Measurements from ENCODE around the gene FBXL13. TPM values are rescaled to one million over a fixed set of nuclear protein-coding genes. Genes with fewer than 3 reads are reported as not detected.

FBXL13 gene
- total and polyA plus RNA-seq, 5 donors from 2014 or later, result 0.19 to 0.42 TPM; not detected in 3

- Mint-ChIP-seq H3K27me3 (no peaks in the 10 kb centered on the region), H3K4me1 (no peaks in the 10 kb centered on the region), H3K27ac (peak overlapping the region in 1 of 3 donors; percentile 13), H3K36me3 (no peaks in the 10 kb centered on the region), H3K4me3 (no peak overlapping the region), H3K9me3 (peaks cover 0 to 8% (median 0%) of the 10 kb centered on the region in 7 donors)
- DNase-seq (no peak), ATAC-seq (ENCODE audit: low read depth in 2 of 2) (no peak)
- no peak overlapping the region for H3K27ac ChIP-seq (ENCODE audit: insufficient read depth, low read length, poor library complexity, severe bottlenecking)
- H3K36me3 ChIP-seq (ENCODE audit: control insufficient read depth, insufficient read depth, low read length), result no peaks in the 10 kb centered on the region
- no peaks in the 10 kb centered on the region for H3K4me1 ChIP-seq (ENCODE audit: control insufficient read depth, insufficient read depth, low read length, poor library complexity, severe bottlenecking)
- no peaks in the 10 kb centered on the region for H3K27me3 ChIP-seq (ENCODE audit: control insufficient read depth, insufficient read depth, low read length)
- H3K9me3 ChIP-seq (ENCODE audit: control insufficient read depth in 2 of 2, low read length in 2 of 2), result no peaks in the 10 kb centered on the region
- H3K4me3 ChIP-seq (ENCODE audit: low read depth, low read length), result no peak overlapping the region
Measured at GRCh38 chr7:102860351-102860811, 214.2 kb downstream of the FBXL13 start.

DNA sequence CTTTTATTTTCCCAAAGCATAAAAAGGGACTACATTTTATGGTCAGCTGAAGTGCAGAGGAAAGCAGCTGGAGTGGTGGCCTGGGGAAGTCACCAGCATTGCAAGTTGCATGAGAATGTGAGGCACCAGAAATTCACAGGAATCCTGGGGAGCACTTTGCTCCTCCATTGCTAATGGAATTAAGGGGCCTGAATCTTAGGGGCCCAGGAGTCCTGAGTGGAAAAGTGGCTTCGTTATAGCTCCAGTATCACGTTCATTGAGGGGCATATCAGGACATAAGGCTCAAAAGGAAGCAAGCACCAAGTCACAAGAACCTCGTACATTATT, 214.8 kb downstream of the FBXL13 start:
- no peak for ATAC-seq (ENCODE audit: low read depth in 2 of 2)
- H3K9me3 ChIP-seq (ENCODE audit: control insufficient read depth in 2 of 2, low read length in 2 of 2), result no peaks in the 10 kb centered on the region
- H3K27ac Mint-ChIP-seq, result peak overlapping the region in 1 of 3 donors; percentile 13

DNA sequence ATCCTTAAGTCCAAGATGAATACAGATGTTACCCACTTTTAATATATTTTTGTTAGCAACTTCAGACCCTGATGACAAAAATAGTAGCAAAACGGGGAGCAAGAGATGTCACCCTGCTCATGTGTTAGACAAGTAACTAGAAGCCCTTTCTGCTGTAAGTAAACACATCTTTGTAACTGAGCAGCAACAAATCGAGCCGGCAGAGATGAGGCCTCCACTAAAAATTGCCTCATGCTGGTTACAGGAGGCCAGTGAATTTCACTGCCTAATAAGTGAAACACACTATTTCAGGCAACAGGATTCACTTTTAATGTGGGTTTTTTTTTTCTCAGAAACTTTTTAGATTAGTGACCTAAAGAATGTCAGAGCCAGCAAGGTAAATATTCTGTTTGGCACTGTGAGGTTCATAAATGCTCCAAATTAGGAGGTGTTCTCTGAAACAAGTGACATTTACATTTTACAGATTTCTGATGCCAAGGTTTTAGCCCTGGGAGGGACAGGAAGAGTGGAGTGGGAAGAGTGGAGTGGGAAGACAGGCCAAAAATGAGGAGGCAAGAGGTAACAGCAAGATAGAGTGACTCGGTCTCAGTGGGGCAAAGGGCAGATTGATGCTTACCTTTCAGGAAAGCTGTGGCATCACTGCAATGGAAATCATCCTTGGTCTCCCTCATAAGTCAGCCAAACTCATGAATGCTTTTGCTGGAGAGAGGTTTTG, 215.4 kb downstream of the FBXL13 start:
- no peaks in the 10 kb centered on the region for H3K4me1 Mint-ChIP-seq
- H3K27ac Mint-ChIP-seq, result peak overlapping the region in 1 of 3 donors; percentile 54
- H3K4me1 ChIP-seq (ENCODE audit: control insufficient read depth, insufficient read depth, low read length, poor library complexity, severe bottlenecking), result no peaks in the 10 kb centered on the region
- no peaks in the 10 kb centered on the region for H3K9me3 ChIP-seq (ENCODE audit: control insufficient read depth in 2 of 2, low read length in 2 of 2)
- no peak overlapping the region for H3K27ac ChIP-seq (ENCODE audit: insufficient read depth, low read length, poor library complexity, severe bottlenecking)
- no peaks in the 10 kb centered on the region for H3K27me3 Mint-ChIP-seq
- no peak overlapping the region for H3K4me3 Mint-ChIP-seq
- H3K4me3 ChIP-seq (ENCODE audit: low read depth, low read length), result no peak overlapping the region
- H3K36me3 ChIP-seq (ENCODE audit: control insufficient read depth, insufficient read depth, low read length), result no peaks in the 10 kb centered on the region
- DNase-seq (no peak), ATAC-seq (ENCODE audit: low read depth in 2 of 2) (no peak)
- no peaks in the 10 kb centered on the region for H3K36me3 Mint-ChIP-seq
- no peaks in the 10 kb centered on the region for H3K27me3 ChIP-seq (ENCODE audit: control insufficient read depth, insufficient read depth, low read length)
- peaks cover 0 to 8% (median 0%) of the 10 kb centered on the region in 7 donors for H3K9me3 Mint-ChIP-seq

More for the DNA sequence above, 214.8 kb downstream of the FBXL13 start:
- H3K27me3 ChIP-seq (ENCODE audit: control insufficient read depth, insufficient read depth, low read length), result no peaks in the 10 kb centered on the region
- no peaks in the 10 kb centered on the region for H3K4me1 Mint-ChIP-seq
- DNase-seq, result no peak
- no peaks in the 10 kb centered on the region for H3K27me3 Mint-ChIP-seq
- H3K27ac ChIP-seq (ENCODE audit: insufficient read depth, low read length, poor library complexity, severe bottlenecking), result no peak overlapping the region
- H3K36me3 Mint-ChIP-seq, result no peaks in the 10 kb centered on the region
- H3K4me3 Mint-ChIP-seq, result no peak overlapping the region
- H3K4me3 ChIP-seq (ENCODE audit: low read depth, low read length), result no peak overlapping the region
- H3K9me3 Mint-ChIP-seq, result peaks cover 0 to 8% (median 0%) of the 10 kb centered on the region in 7 donors
- H3K4me1 ChIP-seq (ENCODE audit: control insufficient read depth, insufficient read depth, low read length, poor library complexity, severe bottlenecking), result no peaks in the 10 kb centered on the region
- no peaks in the 10 kb centered on the region for H3K36me3 ChIP-seq (ENCODE audit: control insufficient read depth, insufficient read depth, low read length)

DNA sequence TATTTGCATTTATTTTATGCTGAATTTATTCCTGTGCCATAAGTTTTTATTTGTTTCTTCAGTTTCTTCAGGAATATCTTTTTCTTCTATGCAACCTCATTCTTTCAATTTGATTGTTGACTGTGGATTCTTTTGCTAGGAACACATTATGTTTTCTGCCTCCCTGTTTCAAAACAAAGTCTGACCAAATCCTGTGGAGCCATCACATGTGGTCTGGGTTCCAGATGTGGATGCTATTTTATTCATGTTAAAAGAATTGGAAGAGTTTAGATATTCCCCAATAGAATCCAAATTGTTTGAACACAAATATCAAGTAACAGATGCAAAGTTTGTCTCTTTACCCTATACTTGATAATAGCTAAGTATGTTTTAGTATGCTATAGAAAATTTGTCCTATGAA, 218.6 kb downstream of the FBXL13 start:
- Mint-ChIP-seq H3K36me3 (peaks cover 15% of the 10 kb centered on the region), H3K27me3 (peaks cover 8% of the 10 kb centered on the region), H3K4me3 (no peak overlapping the region), H3K4me1 (no peaks in the 10 kb centered on the region), H3K27ac (no peak overlapping the region), H3K9me3 (peaks cover 2 to 14% (median 3%) of the 10 kb centered on the region in 7 donors)
- H3K4me1 ChIP-seq (ENCODE audit: control insufficient read depth, insufficient read depth, low read length, poor library complexity, severe bottlenecking), result no peaks in the 10 kb centered on the region
- H3K4me3 ChIP-seq (ENCODE audit: low read depth, low read length), result no peak overlapping the region
- no peaks in the 10 kb centered on the region for H3K27me3 ChIP-seq (ENCODE audit: control insufficient read depth, insufficient read depth, low read length)
- H3K27ac ChIP-seq (ENCODE audit: insufficient read depth, low read length, poor library complexity, severe bottlenecking), result no peak overlapping the region
- H3K9me3 ChIP-seq (ENCODE audit: control insufficient read depth in 2 of 2, low read length in 2 of 2), result no peaks in the 10 kb centered on the region
- ATAC-seq (ENCODE audit: low read depth in 2 of 2) (no peak), DNase-seq (no peak)
- no peaks in the 10 kb centered on the region for H3K36me3 ChIP-seq (ENCODE audit: control insufficient read depth, insufficient read depth, low read length)

- peaks cover 15% of the 10 kb centered on the region for H3K36me3 Mint-ChIP-seq
- ATAC-seq (ENCODE audit: low read depth in 2 of 2) (no peak), DNase-seq (no peak)
- H3K4me3 Mint-ChIP-seq, result no peak overlapping the region
- peaks cover 8% of the 10 kb centered on the region for H3K27me3 Mint-ChIP-seq
- Histone ChIP-seq H3K36me3 (ENCODE audit: control insufficient read depth, insufficient read depth, low read length) (no peaks in the 10 kb centered on the region), H3K27ac (ENCODE audit: insufficient read depth, low read length, poor library complexity, severe bottlenecking) (no peak overlapping the region), H3K9me3 (ENCODE audit: control insufficient read depth in 2 of 2, low read length in 2 of 2) (no peaks in the 10 kb centered on the region), H3K27me3 (ENCODE audit: control insufficient read depth, insufficient read depth, low read length) (no peaks in the 10 kb centered on the region), H3K4me1 (ENCODE audit: control insufficient read depth, insufficient read depth, low read length, poor library complexity, severe bottlenecking) (no peaks in the 10 kb centered on the region), H3K4me3 (ENCODE audit: low read depth, low read length) (no peak overlapping the region)
- peaks cover 0 to 14% (median 2%) of the 10 kb centered on the region in 7 donors for H3K9me3 Mint-ChIP-seq
- no peak overlapping the region for H3K27ac Mint-ChIP-seq
- H3K4me1 Mint-ChIP-seq, result no peaks in the 10 kb centered on the region
Measured at GRCh38 chr7:102849538-102849937, 225.1 kb downstream of the FBXL13 start.

DNA sequence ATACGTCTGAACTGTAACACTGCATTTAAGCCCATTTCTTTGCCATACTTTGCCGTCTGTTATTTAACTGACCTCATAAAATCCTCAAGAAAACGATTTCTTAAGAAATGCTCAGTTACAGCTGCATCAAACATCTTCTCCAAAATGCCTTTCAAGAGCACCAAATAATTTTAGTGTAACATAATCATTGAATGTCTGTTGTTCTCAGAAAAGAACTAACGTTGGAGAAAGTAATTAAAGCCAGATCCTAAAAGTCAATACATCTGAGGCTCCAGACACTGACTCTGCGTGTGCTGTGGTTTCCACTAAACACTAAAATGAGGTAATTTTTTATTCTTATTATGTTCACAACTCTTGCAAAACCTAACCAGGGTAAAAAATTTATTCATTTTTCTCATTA, 225.5 kb downstream of the FBXL13 start:
- Mint-ChIP-seq H3K36me3 (peaks cover 15% of the 10 kb centered on the region), H3K9me3 (peaks cover 0 to 14% (median 2%) of the 10 kb centered on the region in 7 donors), H3K27ac (no peak overlapping the region), H3K27me3 (peaks cover 8% of the 10 kb centered on the region), H3K4me3 (no peak overlapping the region), H3K4me1 (no peaks in the 10 kb centered on the region)
- ATAC-seq (ENCODE audit: low read depth in 2 of 2) (no peak), DNase-seq (no peak)
- Histone ChIP-seq H3K9me3 (ENCODE audit: control insufficient read depth in 2 of 2, low read length in 2 of 2) (no peaks in the 10 kb centered on the region), H3K4me1 (ENCODE audit: control insufficient read depth, insufficient read depth, low read length, poor library complexity, severe bottlenecking) (no peaks in the 10 kb centered on the region), H3K27me3 (ENCODE audit: control insufficient read depth, insufficient read depth, low read length) (no peaks in the 10 kb centered on the region), H3K27ac (ENCODE audit: insufficient read depth, low read length, poor library complexity, severe bottlenecking) (no peak overlapping the region), H3K36me3 (ENCODE audit: control insufficient read depth, insufficient read depth, low read length) (no peaks in the 10 kb centered on the region), H3K4me3 (ENCODE audit: low read depth, low read length) (no peak overlapping the region)

GRCh38 chr7:102845346-102845745, 229.2 kb downstream of the FBXL13 start:
- DNase-seq (no peak), ATAC-seq (ENCODE audit: low read depth in 2 of 2) (no peak)
- H3K36me3 Mint-ChIP-seq, result peaks cover 11% of the 10 kb centered on the region
- H3K27me3 Mint-ChIP-seq, result no peaks in the 10 kb centered on the region
- Histone ChIP-seq H3K36me3 (ENCODE audit: control insufficient read depth, insufficient read depth, low read length) (no peaks in the 10 kb centered on the region), H3K4me3 (ENCODE audit: low read depth, low read length) (no peak overlapping the region), H3K27me3 (ENCODE audit: control insufficient read depth, insufficient read depth, low read length) (no peaks in the 10 kb centered on the region), H3K4me1 (ENCODE audit: control insufficient read depth, insufficient read depth, low read length, poor library complexity, severe bottlenecking) (peaks cover 3% of the 10 kb centered on the region), H3K27ac (ENCODE audit: insufficient read depth, low read length, poor library complexity, severe bottlenecking) (no peak overlapping the region), H3K9me3 (ENCODE audit: control insufficient read depth in 2 of 2, low read length in 2 of 2) (no peaks in the 10 kb centered on the region)
- peaks cover 0 to 2% (median 0%) of the 10 kb centered on the region in 4 donors for H3K4me1 Mint-ChIP-seq
- H3K27ac Mint-ChIP-seq, result no peak overlapping the region
- H3K4me3 Mint-ChIP-seq, result no peak overlapping the region
- H3K9me3 Mint-ChIP-seq, result no peaks in the 10 kb centered on the region

DNA sequence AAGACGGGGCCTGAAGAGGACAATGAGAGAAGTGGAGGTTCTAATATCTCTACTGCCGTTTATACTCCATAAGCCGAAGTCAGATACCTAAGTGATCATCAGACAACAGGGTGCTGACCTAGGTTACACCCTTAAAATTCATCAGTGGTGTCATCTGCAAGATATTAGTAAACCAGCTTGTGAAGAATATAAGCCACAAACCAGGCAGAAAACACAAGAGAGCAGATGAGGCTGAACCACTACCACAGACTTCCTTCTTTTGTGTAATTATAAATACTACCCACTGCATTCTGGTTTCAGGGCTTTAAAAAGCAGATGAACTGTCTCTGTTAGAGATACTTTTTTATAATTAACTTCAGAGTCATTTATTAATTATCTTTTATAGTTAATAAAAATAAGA, 230.7 kb downstream of the FBXL13 start:
- Histone ChIP-seq H3K27me3 (ENCODE audit: control insufficient read depth, insufficient read depth, low read length) (no peaks in the 10 kb centered on the region), H3K4me3 (ENCODE audit: low read depth, low read length) (no peak overlapping the region), H3K4me1 (ENCODE audit: control insufficient read depth, insufficient read depth, low read length, poor library complexity, severe bottlenecking) (peaks cover 3% of the 10 kb centered on the region), H3K9me3 (ENCODE audit: control insufficient read depth in 2 of 2, low read length in 2 of 2) (no peaks in the 10 kb centered on the region), H3K27ac (ENCODE audit: insufficient read depth, low read length, poor library complexity, severe bottlenecking) (no peak overlapping the region), H3K36me3 (ENCODE audit: control insufficient read depth, insufficient read depth, low read length) (no peaks in the 10 kb centered on the region)
- Mint-ChIP-seq H3K4me3 (no peak overlapping the region), H3K27ac (no peak overlapping the region), H3K27me3 (no peaks in the 10 kb centered on the region), H3K9me3 (no peaks in the 10 kb centered on the region), H3K36me3 (peaks cover 17% of the 10 kb centered on the region), H3K4me1 (peaks cover 0 to 2% (median 0%) of the 10 kb centered on the region in 4 donors)
- no peak for ATAC-seq (ENCODE audit: low read depth in 2 of 2)
- peak in 1 of 3 donors; percentile 15 for DNase-seq
